Testis (tissue), 2 donors: ENCODE data around the gene KLHL11.

ENCODE experiments used
- POLR2A ChIP-seq: fragments of 450-650 bp; IDR thresholded peaks from one replicate; pipeline ENCODE4 v1.6.1; 2017; ENCODE audit warnings: antibody characterized with exemption, mild to moderate bottlenecking, moderate library complexity
- TF ChIP-seq, protein P1 (sequence below), 3 experiments: fragments of 450-650 bp in 2 of 3; fragments of 200-600 bp in 1 of 3; sonication (generic) in 1 of 3; IDR thresholded peaks; one replicate each; pipeline ENCODE4 v1.5.1; 2016 to 2019; ENCODE audit warnings: antibody characterized with exemption in 3 of 3, mild to moderate bottlenecking in 2 of 3, moderate library complexity in 1 of 3

DNA sequence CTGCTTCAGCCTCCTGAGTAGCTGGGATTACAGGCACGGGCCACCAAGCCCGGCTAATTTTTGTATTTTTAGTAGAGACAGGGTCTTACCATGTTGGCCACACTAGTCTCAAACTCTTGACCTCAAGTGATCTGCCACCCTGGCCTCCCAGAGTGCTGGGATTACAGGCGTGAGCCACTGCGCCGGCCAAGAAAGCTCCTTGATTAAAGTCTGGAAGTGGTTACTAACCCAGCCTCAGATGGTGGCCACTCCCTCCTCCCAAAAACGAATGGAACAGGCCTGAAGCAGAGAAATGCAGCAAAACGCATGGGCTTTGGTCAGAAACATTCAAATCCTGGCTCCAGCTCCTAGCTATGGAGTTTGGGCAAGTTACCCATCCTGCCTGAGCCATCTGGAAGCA, 41.1 kb downstream of the KLHL11 start:
- TF ChIP-seq, protein P1, sequence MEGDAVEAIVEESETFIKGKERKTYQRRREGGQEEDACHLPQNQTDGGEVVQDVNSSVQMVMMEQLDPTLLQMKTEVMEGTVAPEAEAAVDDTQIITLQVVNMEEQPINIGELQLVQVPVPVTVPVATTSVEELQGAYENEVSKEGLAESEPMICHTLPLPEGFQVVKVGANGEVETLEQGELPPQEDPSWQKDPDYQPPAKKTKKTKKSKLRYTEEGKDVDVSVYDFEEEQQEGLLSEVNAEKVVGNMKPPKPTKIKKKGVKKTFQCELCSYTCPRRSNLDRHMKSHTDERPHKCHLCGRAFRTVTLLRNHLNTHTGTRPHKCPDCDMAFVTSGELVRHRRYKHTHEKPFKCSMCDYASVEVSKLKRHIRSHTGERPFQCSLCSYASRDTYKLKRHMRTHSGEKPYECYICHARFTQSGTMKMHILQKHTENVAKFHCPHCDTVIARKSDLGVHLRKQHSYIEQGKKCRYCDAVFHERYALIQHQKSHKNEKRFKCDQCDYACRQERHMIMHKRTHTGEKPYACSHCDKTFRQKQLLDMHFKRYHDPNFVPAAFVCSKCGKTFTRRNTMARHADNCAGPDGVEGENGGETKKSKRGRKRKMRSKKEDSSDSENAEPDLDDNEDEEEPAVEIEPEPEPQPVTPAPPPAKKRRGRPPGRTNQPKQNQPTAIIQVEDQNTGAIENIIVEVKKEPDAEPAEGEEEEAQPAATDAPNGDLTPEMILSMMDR (IDR thresholded peaks at IDR 0.05), result no peak
- no peak for TF ChIP-seq POLR2A
